GM20000 (cell line): ENCODE results near the gene SLC9C2.
"Not testable (repeated sequence)": the region's sequence is repeated elsewhere in the genome, so short reads cannot be mapped to it uniquely, and the experiment has no call there.

Source experiments
- DNase-seq: peaks from one replicate; pipeline ENCODE4 v3.0.0; 2012; ENCODE audit warnings: low spot score
- CTCF ChIP-seq: IDR thresholded peaks from 2 replicates; pipeline ENCODE4 v1.5.1; 2012; ENCODE audit warnings: mild to moderate bottlenecking, control low read depth; ENCODE audit errors: extremely low read depth, missing control alignments

The SLC9C2 gene

GRCh38 chr1:173596097-173596825 is 6.6 kb downstream of the SLC9C2 start:
- TF ChIP-seq CTCF = no peak
- DNase-seq = no peak

- not testable (repeated sequence) for DNase-seq
Measured at GRCh38 chr1:173591138-173591537, 11.7 kb downstream of the SLC9C2 start.

- TF ChIP-seq CTCF = no peak
Measured at GRCh38 chr1:173590557-173590956, 12.3 kb downstream of the SLC9C2 start.

GRCh38 chr1:173581383-173582079 is 21.3 kb downstream of the SLC9C2 start:
- no peak for DNase-seq
- TF ChIP-seq CTCF = no peak

More at GRCh38 chr1:173590557-173590956, 12.3 kb downstream of the SLC9C2 start:
- DNase-seq = no peak

- TF ChIP-seq CTCF = no peak
- no peak for DNase-seq
Measured at GRCh38 chr1:173580658-173581057, 22.2 kb downstream of the SLC9C2 start.

- DNase-seq = no peak
- no peak for TF ChIP-seq CTCF
Measured at GRCh38 chr1:173580071-173580470, 22.8 kb downstream of the SLC9C2 start.

GRCh38 chr1:173573596-173573995 is 29.3 kb downstream of the SLC9C2 start:
- TF ChIP-seq CTCF = no peak

More at GRCh38 chr1:173573596-173573995, 29.3 kb downstream of the SLC9C2 start:
- no peak for DNase-seq
